Brain microvascular endothelial cell (primary cell): ENCODE measurements around the gene SIGLEC8.
"Not testable (repeated sequence)": the region's sequence is repeated elsewhere in the genome, so short reads cannot be mapped to it uniquely, and the experiment has no call there.

Experiments
- DNase-seq: peaks from one replicate; pipeline ENCODE4 v3.0.0-alpha.2; 2020
- H3K27ac ChIP-seq: fragments of 250-450 bp; sonication (Bioruptor Pico); 2 replicates; pipeline ENCODE4 v1.5.1; 2020; ENCODE audit warnings: mild to moderate bottlenecking, moderate library complexity
- H3K27me3 ChIP-seq: fragments of 250-450 bp; sonication (Bioruptor Pico); replicated peaks from 2 replicates; pipeline ENCODE4 v1.5.1; 2020; ENCODE audit warnings: mild to moderate bottlenecking
- H3K36me3 ChIP-seq: fragments of 250-450 bp; sonication (Bioruptor Pico); replicated peaks from 2 replicates; pipeline ENCODE4 v1.5.1; 2020; ENCODE audit warnings: mild to moderate bottlenecking
- H3K4me3 ChIP-seq: 2 replicates; pipeline ENCODE4 v1.5.1; 2011; ENCODE audit warnings: low read depth, mild to moderate bottlenecking, control low read depth, low read length, moderate library complexity
- in situ Hi-C: cut with HindIII; loops from 2 replicates; pipeline ENCODE4 v1.10.0; 2017; ENCODE audit warnings: low sequenced_read_pairs, low pct_ligation_motif_present
- TF ChIP-seq, protein P1 (sequence below): IDR thresholded peaks from 2 replicates; pipeline ENCODE4 v1.5.1; 2011; ENCODE audit warnings: low read depth, mild to moderate bottlenecking, moderate library complexity, low read length, control low read depth, inconsistent platforms; ENCODE audit errors: missing control alignments

The SIGLEC8 gene

DNA sequence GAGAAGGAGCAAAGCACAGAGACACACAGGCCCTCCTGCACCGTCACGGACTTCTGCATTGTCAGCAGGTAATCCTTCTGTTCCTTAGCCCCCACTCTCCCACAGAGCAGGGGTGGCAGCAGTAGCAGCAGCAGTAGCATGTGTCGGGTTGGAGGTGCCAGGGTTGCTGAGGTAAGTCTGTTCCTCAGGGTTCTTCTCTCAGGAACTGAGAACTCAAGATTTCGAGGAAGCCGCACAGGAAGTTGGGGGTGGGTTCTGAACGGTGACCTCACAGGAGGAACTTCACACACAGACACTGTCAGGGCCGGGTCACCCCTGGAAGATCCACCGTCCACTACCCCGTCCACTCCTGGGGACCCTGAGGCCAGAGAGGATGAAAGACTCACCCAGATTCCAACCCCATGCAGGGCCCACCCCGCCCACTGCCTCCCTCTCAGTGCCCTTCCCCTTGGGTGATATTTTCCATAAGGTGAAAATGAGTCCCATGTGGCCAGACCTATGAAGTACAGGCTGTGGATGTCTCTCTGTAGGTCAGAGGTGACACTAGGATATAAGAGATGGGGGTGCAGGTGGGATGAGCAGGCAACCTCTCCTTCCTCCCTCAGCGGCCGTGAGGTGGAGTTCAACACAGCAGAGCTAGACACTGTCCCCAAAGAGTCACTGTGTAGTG is 43.5 kb upstream of the SIGLEC8 start, which contains the start of gene SIGLEC12:
SIGLEC12 (minus strand) TSS at position 207 of the 670 bp plus-strand sequence; CDS start at position 140, 67 bp downstream.
- H3K36me3 ChIP-seq, result no peaks in the 10 kb centered on the region
- no peak within 1 kb of the TSS for H3K4me3 ChIP-seq
- in situ Hi-C loops, result no loop called here
- TF ChIP-seq, protein P1, sequence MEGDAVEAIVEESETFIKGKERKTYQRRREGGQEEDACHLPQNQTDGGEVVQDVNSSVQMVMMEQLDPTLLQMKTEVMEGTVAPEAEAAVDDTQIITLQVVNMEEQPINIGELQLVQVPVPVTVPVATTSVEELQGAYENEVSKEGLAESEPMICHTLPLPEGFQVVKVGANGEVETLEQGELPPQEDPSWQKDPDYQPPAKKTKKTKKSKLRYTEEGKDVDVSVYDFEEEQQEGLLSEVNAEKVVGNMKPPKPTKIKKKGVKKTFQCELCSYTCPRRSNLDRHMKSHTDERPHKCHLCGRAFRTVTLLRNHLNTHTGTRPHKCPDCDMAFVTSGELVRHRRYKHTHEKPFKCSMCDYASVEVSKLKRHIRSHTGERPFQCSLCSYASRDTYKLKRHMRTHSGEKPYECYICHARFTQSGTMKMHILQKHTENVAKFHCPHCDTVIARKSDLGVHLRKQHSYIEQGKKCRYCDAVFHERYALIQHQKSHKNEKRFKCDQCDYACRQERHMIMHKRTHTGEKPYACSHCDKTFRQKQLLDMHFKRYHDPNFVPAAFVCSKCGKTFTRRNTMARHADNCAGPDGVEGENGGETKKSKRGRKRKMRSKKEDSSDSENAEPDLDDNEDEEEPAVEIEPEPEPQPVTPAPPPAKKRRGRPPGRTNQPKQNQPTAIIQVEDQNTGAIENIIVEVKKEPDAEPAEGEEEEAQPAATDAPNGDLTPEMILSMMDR, result no peak
- no peaks in the 10 kb centered on the region for H3K27me3 ChIP-seq
- H3K27ac ChIP-seq, result no peak within 1 kb of the TSS
- DNase-seq, result no peak

DNA sequence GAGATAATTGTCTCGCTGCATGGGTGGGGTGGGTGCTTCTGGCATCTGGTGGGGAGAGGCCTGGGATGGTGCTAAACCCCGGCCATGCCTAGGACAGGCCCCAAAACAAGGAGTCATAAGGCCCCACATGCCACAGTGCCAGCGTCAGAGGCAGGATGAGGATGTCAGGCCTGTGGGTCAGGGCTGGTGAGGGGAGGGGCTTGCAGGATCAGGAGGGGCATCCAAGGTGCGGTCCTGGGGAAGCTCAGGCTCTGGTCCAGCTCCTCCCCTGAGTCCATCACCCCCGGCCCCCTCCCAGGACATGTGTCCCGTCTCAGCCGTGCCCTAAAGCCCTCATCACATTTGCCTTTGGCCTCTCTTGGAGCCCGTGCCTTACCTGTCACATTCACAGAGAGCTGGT is 42.7 kb upstream of the SIGLEC8 start:
- H3K36me3 ChIP-seq, in situ Hi-C loops, H3K27ac ChIP-seq, H3K27me3 ChIP-seq, DNase-seq, H3K4me3 ChIP-seq: not testable (repeated sequence)

DNA sequence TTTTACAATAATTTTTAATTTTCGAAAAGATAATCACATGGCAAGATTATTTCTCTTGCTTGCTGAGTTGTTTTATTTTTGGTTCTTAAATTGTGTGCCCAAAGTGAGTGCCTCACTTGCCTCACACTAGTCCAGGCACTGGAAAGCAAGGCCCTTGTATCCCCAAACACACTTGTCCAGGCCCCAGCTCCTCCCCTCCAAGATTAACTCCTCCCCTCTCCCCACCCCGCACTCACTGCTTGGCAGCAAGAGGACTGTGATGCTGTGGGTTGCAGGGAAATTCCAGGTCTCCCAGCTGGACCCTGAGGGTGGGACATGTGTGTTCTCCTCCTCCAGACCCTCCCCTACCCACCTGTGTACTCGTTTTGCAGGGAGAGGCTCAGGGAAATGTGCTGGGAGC is 39.4 kb upstream of the SIGLEC8 start:
- no peak overlapping the region for H3K4me3 ChIP-seq
- H3K27ac ChIP-seq, result no peak overlapping the region
- TF ChIP-seq, protein P1, result no peak
- DNase-seq, result no peak
- H3K27me3 ChIP-seq, result no peaks in the 10 kb centered on the region
- H3K36me3 ChIP-seq, result no peaks in the 10 kb centered on the region
- in situ Hi-C loops, result no loop called here

DNA sequence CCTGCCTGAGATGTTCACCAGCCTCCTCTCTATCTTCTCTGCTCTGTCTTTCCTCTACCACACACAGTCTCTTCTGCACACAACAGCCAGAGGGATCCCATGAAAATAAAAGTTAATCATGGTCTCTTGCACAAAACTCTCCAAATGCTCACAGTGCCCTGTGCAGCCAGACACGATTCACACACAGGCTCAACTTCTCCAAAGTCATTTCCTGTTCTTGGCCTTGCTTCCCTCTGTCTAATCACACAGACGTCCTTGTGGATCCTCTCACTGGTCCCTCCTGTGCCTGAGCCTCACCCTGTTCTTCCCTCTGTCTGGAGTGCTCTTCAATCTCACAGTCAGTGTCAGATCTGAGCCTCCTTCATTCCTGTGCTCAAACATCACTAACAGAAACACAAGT is 35.5 kb upstream of the SIGLEC8 start:
- TF ChIP-seq, protein P1, result no peak
- Histone ChIP-seq H3K36me3 (no peaks in the 10 kb centered on the region), H3K27me3 (no peaks in the 10 kb centered on the region), H3K4me3 (no peak overlapping the region), H3K27ac (no peak overlapping the region)
- DNase-seq, result no peak
- in situ Hi-C loops, result no loop called here

DNA sequence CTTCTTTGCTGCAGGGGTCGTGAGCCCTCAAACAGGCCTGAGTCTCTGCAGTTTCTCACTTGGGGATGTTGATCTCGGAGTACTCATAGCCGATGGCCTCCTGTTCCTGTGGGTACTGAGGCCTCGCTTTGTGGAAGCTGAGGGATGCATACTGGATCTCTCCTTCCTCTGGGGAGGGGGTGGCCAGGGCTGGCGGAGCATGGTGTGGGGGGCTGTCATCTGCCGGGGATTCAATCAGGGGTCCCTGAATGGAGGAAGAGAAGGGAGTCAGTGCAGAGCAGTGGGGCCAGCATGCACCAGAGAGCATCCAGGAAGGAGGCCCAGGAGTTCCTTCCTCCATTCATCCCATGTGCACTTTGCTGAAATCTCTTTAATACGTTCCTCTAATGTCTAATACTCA is 33.3 kb upstream of the SIGLEC8 start:
- no peak for DNase-seq
- TF ChIP-seq, protein P1, result no peak
- Histone ChIP-seq H3K4me3 (no peak overlapping the region), H3K27ac (no peak overlapping the region), H3K36me3 (no peaks in the 10 kb centered on the region), H3K27me3 (no peaks in the 10 kb centered on the region)
- in situ Hi-C loops, result no loop called here

DNA sequence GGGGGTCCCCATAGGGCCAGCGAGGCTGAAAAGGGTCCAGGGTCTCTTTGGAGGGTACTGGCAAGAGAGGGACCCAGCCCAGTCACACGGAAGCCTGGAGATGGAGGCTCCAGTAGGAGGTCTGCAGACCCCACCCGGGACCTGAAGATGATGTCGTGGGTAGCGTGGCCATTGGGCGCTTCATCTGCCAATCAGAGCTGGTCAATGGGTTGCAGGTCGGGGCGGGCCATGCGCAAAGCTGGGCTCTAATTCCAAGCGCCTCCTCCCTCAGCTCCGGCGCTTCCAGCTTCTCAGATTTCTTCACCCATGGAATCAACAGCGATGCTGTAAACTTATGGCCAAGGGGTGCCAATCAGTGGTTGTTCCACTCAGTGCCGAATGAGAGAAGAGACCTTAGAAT is 32.4 kb upstream of the SIGLEC8 start:
- H3K27ac ChIP-seq, result no peak overlapping the region
- no peak overlapping the region for H3K4me3 ChIP-seq
- no peaks in the 10 kb centered on the region for H3K27me3 ChIP-seq
- in situ Hi-C loops, result no loop called here
- no peak for DNase-seq
- TF ChIP-seq, protein P1, result no peak
- H3K36me3 ChIP-seq, result no peaks in the 10 kb centered on the region
